HG02798 (cell line): ENCODE data around the gene IMP3.

Source experiments
- ATAC-seq: cut with Tn5 transposase; IDR thresholded peaks from one replicate; pipeline ENCODE4 v1.9.1; 2021; ENCODE audit warnings: mild to moderate bottlenecking; ENCODE audit not compliant: unreplicated experiment, poor library complexity

IMP3 gene

DNA sequence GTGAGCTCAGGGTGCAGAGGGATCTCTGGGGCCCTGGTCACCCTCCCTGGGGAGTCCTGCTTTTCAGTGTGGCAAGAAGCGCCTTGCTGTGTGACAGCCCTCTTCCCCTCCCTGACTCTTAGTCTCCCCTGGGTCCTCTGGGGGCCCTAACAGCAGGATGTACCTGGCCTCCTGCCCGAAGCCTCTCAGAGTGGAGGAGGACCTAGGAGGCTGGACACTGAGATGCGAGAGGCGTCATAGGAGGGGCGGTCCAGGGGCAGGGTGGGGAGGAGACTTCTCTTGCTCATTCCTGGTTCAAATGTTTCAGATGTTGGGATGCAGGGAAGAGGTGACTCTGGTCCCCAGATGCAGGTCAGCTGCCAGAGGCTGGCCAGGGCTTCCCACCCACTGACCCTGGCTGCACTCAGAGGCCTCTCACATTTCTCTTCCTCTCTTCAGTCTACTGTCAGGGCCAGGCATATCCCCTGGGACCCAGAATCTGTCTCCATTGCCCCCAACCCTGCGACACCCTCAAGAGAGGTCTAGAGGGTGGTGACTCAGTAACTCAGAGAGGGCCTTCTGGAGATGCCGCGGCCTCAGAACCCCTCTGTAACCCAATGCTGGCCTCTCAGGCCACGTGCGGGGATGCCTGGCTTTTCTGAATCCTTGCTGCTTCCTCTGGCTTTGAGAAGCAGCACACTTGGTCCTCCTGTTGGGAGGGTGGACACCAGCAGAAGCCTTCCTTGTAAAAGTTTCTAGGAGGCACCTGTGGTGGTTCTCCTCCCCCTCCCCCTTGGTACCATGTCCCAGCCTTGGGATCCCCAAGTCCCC is 33.6 kb upstream of the IMP3 start:
- ATAC-seq: no peak

- ATAC-seq: no peak
These were observed 32.8 kb upstream of the IMP3 start for GRCh38 chr15:75672646-75673425.

- ATAC-seq: no peak
These were observed 31.9 kb upstream of the IMP3 start for GRCh38 chr15:75671730-75672602.

DNA sequence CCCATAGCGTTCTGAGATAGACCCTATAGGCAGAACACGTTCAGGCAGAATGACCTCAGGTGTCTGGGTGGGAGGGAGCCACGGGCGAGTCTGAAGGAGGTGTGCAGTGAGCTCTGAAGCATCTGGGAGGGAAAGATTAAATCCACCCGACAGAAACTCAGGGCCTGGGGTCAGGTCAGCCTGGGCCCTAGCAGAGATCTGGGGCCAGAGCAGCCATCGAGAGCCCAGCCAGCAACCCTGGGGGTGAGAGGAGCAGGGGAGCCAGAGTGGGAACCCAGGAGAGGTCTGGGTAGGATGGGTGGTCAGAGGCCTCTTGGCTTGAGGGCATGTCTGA is 29.8 kb upstream of the IMP3 start:
- ATAC-seq: no peak

DNA sequence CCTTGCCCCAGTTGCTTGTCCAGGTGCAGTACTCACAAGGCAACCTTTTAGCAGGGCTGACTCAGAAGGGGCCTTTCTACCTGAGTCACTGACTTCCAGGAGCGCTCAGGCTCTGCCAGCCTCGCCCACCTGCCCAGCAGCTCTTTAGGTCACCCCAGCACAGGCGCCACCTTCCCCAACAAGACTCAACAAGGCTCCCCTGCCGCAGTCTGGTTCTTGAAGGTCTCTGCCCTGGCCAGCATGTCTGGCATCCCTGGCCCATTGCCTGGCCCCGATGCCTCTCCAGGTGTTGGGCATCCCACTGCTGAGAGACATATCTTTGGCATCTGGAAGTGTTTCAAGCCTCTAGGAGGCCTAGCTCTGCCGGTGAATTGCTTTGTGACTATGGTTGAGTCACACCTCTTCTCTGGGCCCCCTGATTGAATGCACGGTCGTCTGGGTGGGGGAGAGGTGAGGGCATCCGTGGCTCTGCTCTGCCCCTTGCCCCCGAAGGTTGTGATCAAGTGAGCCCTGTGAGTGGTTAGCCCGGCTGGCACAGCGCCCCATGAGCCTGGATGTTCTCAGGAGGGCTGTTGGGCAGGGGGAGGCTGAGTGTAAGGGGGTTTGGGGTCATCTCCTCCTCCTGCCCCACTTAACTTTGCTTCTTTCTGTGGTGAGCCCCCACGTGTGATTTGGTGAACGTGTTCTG is 29.3 kb upstream of the IMP3 start:
- ATAC-seq: no peak

- no peak for ATAC-seq
These were observed 26.9 kb upstream of the IMP3 start for GRCh38 chr15:75666823-75667501.

- ATAC-seq: no peak
These were observed 24.0 kb upstream of the IMP3 start for GRCh38 chr15:75663931-75664421.

DNA sequence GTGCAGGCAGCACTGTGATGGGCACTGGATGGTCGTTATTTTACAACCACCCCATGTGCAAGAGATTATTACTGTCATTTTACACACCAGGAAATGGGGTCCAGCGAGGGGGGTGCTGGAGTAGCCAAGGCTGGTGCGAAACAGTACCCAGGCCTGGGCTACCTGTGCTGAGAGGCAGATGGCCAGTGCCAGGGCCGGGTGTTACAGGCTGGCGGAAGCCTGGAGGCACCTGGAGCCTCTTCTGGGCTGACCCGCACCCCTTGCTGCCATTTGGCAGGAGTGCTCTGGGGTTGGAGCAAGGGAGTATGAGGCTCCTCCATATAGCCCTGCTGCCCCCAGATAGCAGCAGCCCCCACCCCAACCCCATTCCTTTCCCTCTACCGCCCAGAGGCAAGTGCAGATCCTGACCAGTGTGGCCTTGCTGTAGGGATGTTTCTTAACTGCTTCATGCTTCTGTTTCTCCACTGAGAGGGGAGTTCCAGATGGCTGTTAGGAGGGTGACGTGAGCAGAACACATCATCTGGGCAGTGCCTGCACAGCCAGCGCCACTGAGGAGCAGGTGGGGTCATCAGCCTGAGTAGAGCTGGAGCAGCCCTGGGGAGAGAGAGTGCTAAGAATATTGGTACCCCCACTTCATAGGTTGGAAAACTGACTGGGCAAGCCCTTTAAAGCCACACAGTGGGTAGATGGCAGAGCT is 22.9 kb upstream of the IMP3 start:
- no peak for ATAC-seq

- no peak for ATAC-seq
These were observed 21.7 kb upstream of the IMP3 start for GRCh38 chr15:75661756-75662140.

- ATAC-seq: no peak
These were observed 21.2 kb upstream of the IMP3 start for GRCh38 chr15:75661100-75661755.

GRCh38 chr15:75659928-75660645 is 20.1 kb upstream of the IMP3 start:
- no peak for ATAC-seq

GRCh38 chr15:75659141-75659771 is 19.2 kb upstream of the IMP3 start:
- ATAC-seq: no peak

GRCh38 chr15:75656813-75657212 is 16.8 kb upstream of the IMP3 start:
- ATAC-seq: no peak

DNA sequence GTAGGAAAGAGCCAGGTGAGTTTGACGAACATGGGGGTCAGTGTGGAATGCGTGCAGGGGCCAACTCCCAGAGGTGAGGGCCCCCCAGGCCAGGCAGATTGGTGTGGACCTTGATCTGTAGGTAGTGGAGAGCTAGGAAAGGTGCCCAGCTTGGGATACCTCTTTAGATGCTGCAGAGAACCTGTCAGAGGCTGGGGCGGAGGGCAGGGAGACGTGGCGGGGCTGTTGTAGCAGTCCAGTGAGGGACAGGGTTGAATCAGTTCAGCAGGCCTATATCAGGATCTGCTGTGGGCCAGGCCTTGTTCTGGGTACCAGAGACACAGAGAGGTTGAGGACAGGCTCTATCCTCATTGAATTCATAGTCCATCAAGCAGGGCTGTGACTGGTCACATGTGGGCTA is 16.3 kb upstream of the IMP3 start:
- ATAC-seq: no peak

DNA sequence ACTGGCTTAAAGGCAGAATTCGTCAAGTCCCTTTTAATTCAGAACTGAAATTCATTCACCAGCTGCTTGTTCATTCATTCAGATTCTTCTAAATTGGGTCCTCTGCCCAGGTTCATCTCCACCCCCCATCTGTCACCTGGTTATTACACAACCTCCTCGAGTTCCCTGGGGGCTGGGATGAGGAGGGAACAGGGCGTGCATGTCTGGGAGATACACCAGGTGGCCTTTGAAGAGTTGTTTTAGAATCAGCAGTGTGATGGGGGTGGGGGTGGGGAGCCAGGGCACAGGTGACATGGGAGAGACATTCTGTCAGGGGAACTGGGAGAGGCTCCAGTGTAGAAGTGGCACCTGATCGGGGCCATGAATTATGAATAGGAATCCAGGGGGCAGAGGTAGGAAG is 15.9 kb upstream of the IMP3 start:
- ATAC-seq: no peak

DNA sequence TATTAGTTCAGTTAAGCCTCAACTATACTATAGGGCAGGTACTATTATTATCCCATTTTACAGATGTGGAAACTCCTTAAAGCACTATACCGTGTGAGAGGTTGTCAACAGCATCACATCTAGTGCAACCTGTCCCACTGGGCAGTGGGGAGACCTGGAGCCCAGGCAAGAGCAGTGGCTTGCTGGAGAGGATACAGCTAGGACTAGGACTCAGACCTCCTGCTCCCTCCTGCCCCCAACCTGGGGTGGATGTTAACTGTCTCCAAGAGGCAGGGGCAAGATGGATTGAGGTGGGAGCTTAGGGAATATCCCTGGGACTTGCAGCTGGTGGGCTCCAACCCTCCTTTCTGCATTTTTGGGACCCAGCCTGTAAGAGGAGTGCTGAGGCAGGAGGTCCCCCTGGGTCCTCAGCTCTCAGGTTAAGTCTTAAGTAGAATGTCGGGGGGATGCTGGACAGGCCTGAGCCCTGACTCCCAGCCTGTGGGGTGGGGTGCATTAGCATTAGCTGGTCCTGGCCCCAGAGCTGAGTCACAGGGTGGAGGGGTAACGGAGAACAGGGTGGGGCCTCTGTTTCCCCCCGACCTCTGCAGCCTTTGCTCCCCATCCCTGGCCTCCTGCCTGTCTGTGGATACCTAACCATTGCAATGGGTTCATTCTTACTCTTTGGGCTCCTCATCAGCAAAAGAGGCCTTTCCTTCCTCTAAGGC is 14.3 kb upstream of the IMP3 start:
- no peak for ATAC-seq

- ATAC-seq: no peak
These were observed 13.4 kb upstream of the IMP3 start for GRCh38 chr15:75653347-75653913.
